ENCODE data around the gene AAK1.

- TF ChIP-seq, protein P1, sequence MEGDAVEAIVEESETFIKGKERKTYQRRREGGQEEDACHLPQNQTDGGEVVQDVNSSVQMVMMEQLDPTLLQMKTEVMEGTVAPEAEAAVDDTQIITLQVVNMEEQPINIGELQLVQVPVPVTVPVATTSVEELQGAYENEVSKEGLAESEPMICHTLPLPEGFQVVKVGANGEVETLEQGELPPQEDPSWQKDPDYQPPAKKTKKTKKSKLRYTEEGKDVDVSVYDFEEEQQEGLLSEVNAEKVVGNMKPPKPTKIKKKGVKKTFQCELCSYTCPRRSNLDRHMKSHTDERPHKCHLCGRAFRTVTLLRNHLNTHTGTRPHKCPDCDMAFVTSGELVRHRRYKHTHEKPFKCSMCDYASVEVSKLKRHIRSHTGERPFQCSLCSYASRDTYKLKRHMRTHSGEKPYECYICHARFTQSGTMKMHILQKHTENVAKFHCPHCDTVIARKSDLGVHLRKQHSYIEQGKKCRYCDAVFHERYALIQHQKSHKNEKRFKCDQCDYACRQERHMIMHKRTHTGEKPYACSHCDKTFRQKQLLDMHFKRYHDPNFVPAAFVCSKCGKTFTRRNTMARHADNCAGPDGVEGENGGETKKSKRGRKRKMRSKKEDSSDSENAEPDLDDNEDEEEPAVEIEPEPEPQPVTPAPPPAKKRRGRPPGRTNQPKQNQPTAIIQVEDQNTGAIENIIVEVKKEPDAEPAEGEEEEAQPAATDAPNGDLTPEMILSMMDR (IDR thresholded peaks at IDR 0.05; ENCODE audit: insufficient read depth, low read depth, low read length) = no peak
- no peak for TF ChIP-seq EZH2 (IDR thresholded peaks at IDR 0.05; ENCODE audit: insufficient read depth, low read length)
These were observed 30.8 kb upstream of the AAK1 start for GRCh38 chr2:69674316-69674670.

All from astrocyte (in vitro differentiated cells and primary cell).